Kidney (tissue), 14 donors: ENCODE measurements around the gene PLCB3. TPM values are rescaled to one million over a fixed set of nuclear protein-coding genes. Genes with fewer than 3 reads are reported as not detected.
A peak's percentile ranks its signal among the peaks of the same experiment; 100 is the strongest.

Experiments used
- DNase-seq, 5 donors: peaks; one replicate each; pipeline ENCODE4 v3.0.0-alpha.2; 2013 to 2020
- FAIRE-seq: peaks from 2 replicates; lab custom pipeline; 2012; peaks lifted over from hg19 to GRCh38; lab: Jason Lieb, UNC
- H3K27ac ChIP-seq, 2 donors: one replicate each; pipeline ENCODE4 v1.7.0; 2013; ENCODE audit warnings: low read depth in 2 of 2, low read length in 2 of 2, inconsistent platforms in 1 of 2
- H3K27me3 ChIP-seq: one replicate; pipeline ENCODE4 v1.7.1; 2013; ENCODE audit warnings: low read length, inconsistent platforms; ENCODE audit not compliant: control insufficient read depth, insufficient read depth
- H3K36me3 ChIP-seq, 3 donors: one replicate each; pipeline versions ENCODE4 v1.7.0 to v1.7.1; 2013; ENCODE audit warnings: low read length in 3 of 3, control low read depth in 1 of 3, inconsistent platforms in 1 of 3; ENCODE audit not compliant: insufficient read depth in 3 of 3, control insufficient read depth in 2 of 3
- H3K4me1 ChIP-seq, 3 donors: one replicate each; pipeline versions ENCODE4 v1.7.0 to v1.7.1; 2013; ENCODE audit warnings: low read length in 3 of 3, inconsistent platforms in 1 of 3, low read depth in 1 of 3; ENCODE audit not compliant: control insufficient read depth in 2 of 3, insufficient read depth in 2 of 3
- H3K4me3 ChIP-seq, 3 donors: one replicate each; pipeline versions ENCODE4 v1.7.0 to v1.8.1; 2013; ENCODE audit warnings: low read length in 3 of 3, control low read depth in 1 of 3, inconsistent platforms in 1 of 3
- H3K9ac ChIP-seq, 3 donors: one replicate each; pipeline versions ENCODE4 v1.7.0 to v1.7.1; 2013; ENCODE audit warnings: low read length in 3 of 3, control low read depth in 1 of 3, inconsistent platforms in 1 of 3
- H3K9me3 ChIP-seq, 3 donors: one replicate each; pipeline versions ENCODE4 v1.7.0 to v1.7.1; 2013; ENCODE audit warnings: low read length in 3 of 3, control low read depth in 1 of 3, inconsistent platforms in 1 of 3; ENCODE audit not compliant: control insufficient read depth in 2 of 3, insufficient read depth in 1 of 3
- CTCF ChIP-seq: IDR thresholded peaks from 3 replicates; pipeline ENCODE4 v1.5.1; 2012; ENCODE audit warnings: mild to moderate bottlenecking, moderate library complexity, borderline replicate concordance; ENCODE audit not compliant: insufficient read depth; ENCODE audit errors: extremely low read depth
- intact Hi-C: fragments of 100-400 bp; cut with DNase I; formaldehyde crosslinking; loops from one replicate; pipeline ENCODE4 v1.11.1; 2022
- polyA plus RNA-seq: library from polyadenylated mRNA; stranded (reverse); fragments of 350-450 nt; fragmentation: Illumina TruSeq; extraction: RNeasy Lipid Tissue Mini Kit (QIAGEN cat#74804); gene quantifications from one replicate; pipeline ENCODE4 v1.2.3, GENCODE V29; 2014; ENCODE audit warnings: low read depth, low replicate concordance; ENCODE audit not compliant: insufficient read depth
- total RNA-seq: library from RNA; stranded (reverse); fragmentation: NEBNext Ultra II Directional; extraction: Animal tissue kit (Norgen Biotek cat#: 25700); gene quantifications from one replicate; pipeline ENCODE4 v1.2.1, GENCODE V29; 2021
- donor health status: control.
- donor health status: control.
- donor health status: control.
- donor health status: control.
- donor health status: control.
- donor health status: DM: yes; HTN: yes; CAD: no.
- donor health status: Normal renal cell carcinoma (clear cell type).

The PLCB3 gene
- total and polyA plus RNA-seq, 2 donors from 2014 or later: 9.6 to 24.6 TPM

- Histone ChIP-seq H3K9me3 (no peaks in the 10 kb centered on the region), H3K27ac (peak within 1 kb of the TSS; percentile 98 to 99), H3K4me3 (peak within 1 kb of the TSS; percentile 69 to 95 (median 83)), H3K9ac (peak within 1 kb of the TSS; percentile 47 to 77 (median 73)), H3K4me1 (peaks cover 0 to 28% (median 7%) of the 10 kb centered on the region in 3 donors), H3K27me3 (peaks cover 7% of the 10 kb centered on the region), H3K36me3 (peaks cover 0 to 3% (median 0%) of the 10 kb centered on the region in 3 donors)
- no peak for TF ChIP-seq CTCF
- DNase-seq (peak; percentile 99 to 100 (median 99)), FAIRE-seq (no peak)
- intact Hi-C loops: no loop called here
Observed at GRCh38 chr11:64305075-64305690, 53.9 kb downstream of the PLCB3 start, which contains the start of gene ESRRA. ESRRA (plus strand) TSS chr11:64305524; CDS start chr11:64307180, 1,656 bp downstream.

- Histone ChIP-seq H3K4me1 (peaks cover 0 to 24% (median 10%) of the 10 kb centered on the region in 3 donors), H3K27ac (peak overlapping the region; percentile 86 to 91), H3K4me3 (peak overlapping the region; percentile 69 to 95 (median 83)), H3K9me3 (no peaks in the 10 kb centered on the region), H3K9ac (peak overlapping the region; percentile 47 to 73 (median 59)), H3K36me3 (peaks cover 0 to 3% (median 0%) of the 10 kb centered on the region in 3 donors), H3K27me3 (peaks cover 3% of the 10 kb centered on the region)
- no peak for TF ChIP-seq CTCF
- peak; percentile 73 to 94 (median 82) for DNase-seq
- no peak for FAIRE-seq
- intact Hi-C loops: no loop called here
Observed at GRCh38 chr11:64305691-64306562, 54.6 kb downstream of the PLCB3 start.

- Histone ChIP-seq H3K27ac (peak overlapping the region; percentile 86 to 87), H3K9ac (peak overlapping the region; percentile 47 to 73 (median 59)), H3K36me3 (peaks cover 0 to 3% (median 0%) of the 10 kb centered on the region in 3 donors), H3K4me3 (peak overlapping the region; percentile 69 to 95 (median 83)), H3K27me3 (peaks cover 3% of the 10 kb centered on the region), H3K4me1 (peaks cover 0 to 26% (median 13%) of the 10 kb centered on the region in 3 donors), H3K9me3 (no peaks in the 10 kb centered on the region)
- intact Hi-C loops: no loop called here
- FAIRE-seq (no peak), DNase-seq (peak in 1 of 5 donors; percentile 42)
- no peak for TF ChIP-seq CTCF
Observed at GRCh38 chr11:64306563-64306875, 55.2 kb downstream of the PLCB3 start.
